ENCODE results near the gene PIPOX.

Gene PIPOX

DNA sequence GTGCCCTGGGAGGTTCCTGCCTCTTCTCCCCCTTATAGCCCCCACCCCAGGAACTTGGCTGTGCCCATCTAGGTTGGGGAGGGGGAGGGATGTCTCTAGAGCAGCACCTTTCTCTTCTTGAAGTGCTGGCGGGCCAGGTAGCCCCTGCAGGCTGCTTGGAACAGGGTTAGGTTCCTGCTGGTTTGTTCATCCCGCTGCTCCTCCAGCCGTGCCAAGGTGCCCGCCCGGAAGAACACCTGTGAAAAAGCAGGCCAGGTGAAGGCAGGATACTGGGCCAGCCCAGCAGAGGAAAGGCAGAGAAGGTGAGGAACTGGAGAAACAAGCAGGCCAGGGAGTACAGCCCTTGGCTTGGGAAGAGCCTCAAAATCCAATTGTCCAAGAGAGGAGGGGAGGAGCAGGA lies 56.6 kb downstream of the PIPOX start:
- DNase-seq (ENCODE audit: low read depth in 2 of 2): no peak

DNA sequence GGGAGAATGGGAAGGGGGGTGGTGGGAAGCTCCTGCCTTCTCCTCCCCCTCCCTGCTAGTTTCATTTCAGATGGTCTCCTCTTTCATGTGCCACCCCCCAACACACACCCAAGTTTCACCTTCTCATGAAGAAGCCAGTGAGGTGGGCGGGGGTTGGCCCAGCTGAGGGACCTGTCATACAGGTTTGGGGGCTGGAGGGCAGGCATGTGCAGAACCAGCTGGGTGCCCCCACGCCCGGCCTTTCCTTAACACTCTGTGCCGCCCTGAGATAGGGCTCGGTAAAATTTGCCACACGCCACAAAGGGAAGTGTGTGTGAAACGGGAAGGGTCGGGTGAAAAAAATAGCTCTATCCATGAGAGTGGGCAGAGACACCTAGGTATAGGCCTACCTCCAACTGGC lies 57.4 kb downstream of the PIPOX start:
- no peak for DNase-seq (ENCODE audit: low read depth in 2 of 2)

DNA sequence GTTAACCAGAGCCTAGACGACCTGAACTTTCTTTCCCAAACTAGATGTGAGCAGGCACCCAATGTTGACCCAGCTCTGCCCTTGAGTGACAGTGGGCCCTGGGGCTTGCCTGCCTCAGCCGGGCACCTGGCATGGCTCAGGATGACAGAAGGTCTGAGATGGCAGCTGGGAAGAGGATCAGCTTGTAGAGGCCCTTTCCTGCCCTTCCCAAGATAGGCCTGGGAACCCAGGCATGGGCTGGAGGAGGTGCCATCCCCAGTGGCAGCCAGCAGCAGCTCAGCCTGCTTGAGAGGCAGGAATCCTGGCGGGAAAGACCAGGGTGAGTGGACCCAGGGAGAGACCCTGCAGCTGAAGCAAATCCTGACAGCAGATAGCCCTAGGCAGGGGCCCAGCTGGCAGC lies 59.1 kb downstream of the PIPOX start:
- no peak for DNase-seq (ENCODE audit: low read depth in 2 of 2)

- DNase-seq (ENCODE audit: low read depth in 2 of 2): no peak
These were observed 59.8 kb downstream of the PIPOX start for GRCh38 chr17:29102741-29103181.

DNA sequence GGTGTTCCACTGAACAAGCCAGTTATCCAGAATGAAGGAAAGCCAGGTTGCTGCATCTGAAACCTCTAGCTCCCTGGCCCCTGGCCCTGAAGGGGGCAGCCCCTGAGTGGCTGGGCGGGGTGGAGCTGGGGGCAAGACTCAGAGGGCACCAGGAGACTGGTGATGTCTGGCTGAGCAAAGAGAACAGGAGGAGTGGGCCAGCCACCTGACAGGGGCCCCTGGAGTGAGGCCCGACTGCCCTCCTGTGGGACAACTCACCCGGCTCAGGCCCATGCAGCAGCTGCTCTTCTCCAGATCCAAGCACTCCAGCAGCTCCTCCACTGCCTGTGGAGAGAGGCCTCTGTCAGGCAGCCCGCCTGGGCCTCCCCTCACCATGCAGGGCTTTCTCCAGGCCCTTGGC lies 60.4 kb downstream of the PIPOX start:
- DNase-seq (ENCODE audit: low read depth in 2 of 2): no peak

Measured in stimulated activated CD4-positive, alpha-beta T cell treated with anti-CD3 and anti-CD28 coated beads, Interleukin-4, amount 100 ng/mL, for 48 hours (primary cell).